Suprapubic skin (tissue), 4 donors: ENCODE data around the gene GPX3.

Experiments
- POLR2A ChIP-seq, 2 donors: fragments of 450-650 bp; IDR thresholded peaks; one replicate each; pipeline ENCODE4 v1.6.1; 2017; ENCODE audit warnings: antibody characterized with exemption in 2 of 2, mild to moderate bottlenecking in 2 of 2, moderate library complexity in 2 of 2
- POLR2AphosphoS5 ChIP-seq, 3 donors: sonication (generic); formaldehyde crosslinking; IDR thresholded peaks; one replicate each; pipeline ENCODE4 v1.6.1; 2017; ENCODE audit warnings: antibody characterized with exemption in 3 of 3

DNA sequence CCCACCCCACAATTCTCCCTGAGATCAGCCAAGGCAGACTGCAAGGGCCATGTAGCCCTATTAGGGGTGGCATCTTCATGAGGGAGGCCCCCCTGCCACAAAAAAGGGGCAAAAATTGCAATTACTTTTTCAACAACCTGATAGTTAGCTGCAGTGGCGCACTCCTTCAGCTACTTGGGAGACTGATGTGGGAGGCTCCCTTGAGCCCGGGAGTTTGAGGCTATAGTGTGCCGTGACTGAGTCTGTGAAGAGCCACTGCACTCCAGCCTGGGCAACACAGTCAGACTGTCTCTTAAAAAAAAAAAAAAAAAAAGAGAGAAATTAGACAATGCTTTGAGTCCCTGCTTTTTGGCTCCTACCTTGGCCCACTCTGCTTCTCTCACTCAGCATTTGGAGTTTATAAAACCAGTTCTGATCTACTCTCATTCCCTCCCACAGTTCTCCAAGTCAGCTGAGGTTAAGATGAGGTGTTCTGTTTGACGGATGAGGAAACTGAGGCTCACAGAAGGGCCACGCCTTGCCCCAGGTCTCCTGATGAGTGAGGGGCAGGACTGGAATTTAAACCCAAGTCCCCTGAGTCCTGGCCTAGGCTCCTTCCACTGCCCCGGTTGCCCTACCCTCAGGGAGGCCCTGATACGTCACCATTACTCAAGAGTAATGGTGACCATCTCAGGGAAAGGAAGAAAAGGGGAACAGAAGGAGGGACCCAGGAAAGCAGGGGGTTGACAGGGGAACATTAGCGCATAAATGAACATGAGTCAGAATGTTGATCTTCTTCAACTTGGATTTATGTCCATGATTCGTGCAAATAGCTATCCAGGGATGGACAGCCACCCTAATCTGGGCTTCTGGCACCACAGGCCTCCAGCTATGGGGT lies 9.0 kb downstream of the GPX3 start:
- TF ChIP-seq POLR2AphosphoS5 (IDR thresholded peaks at IDR 0.05) = no peak
- no peak for TF ChIP-seq POLR2A (IDR thresholded peaks at IDR 0.05)
